Measurements from ENCODE around the gene SLCO1B3.
"Not testable (repeated sequence)": the region's sequence is repeated elsewhere in the genome, so short reads cannot be mapped to it uniquely, and the experiment has no call there.

SLCO1B3 gene, protein sequence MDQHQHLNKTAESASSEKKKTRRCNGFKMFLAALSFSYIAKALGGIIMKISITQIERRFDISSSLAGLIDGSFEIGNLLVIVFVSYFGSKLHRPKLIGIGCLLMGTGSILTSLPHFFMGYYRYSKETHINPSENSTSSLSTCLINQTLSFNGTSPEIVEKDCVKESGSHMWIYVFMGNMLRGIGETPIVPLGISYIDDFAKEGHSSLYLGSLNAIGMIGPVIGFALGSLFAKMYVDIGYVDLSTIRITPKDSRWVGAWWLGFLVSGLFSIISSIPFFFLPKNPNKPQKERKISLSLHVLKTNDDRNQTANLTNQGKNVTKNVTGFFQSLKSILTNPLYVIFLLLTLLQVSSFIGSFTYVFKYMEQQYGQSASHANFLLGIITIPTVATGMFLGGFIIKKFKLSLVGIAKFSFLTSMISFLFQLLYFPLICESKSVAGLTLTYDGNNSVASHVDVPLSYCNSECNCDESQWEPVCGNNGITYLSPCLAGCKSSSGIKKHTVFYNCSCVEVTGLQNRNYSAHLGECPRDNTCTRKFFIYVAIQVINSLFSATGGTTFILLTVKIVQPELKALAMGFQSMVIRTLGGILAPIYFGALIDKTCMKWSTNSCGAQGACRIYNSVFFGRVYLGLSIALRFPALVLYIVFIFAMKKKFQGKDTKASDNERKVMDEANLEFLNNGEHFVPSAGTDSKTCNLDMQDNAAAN

DNA sequence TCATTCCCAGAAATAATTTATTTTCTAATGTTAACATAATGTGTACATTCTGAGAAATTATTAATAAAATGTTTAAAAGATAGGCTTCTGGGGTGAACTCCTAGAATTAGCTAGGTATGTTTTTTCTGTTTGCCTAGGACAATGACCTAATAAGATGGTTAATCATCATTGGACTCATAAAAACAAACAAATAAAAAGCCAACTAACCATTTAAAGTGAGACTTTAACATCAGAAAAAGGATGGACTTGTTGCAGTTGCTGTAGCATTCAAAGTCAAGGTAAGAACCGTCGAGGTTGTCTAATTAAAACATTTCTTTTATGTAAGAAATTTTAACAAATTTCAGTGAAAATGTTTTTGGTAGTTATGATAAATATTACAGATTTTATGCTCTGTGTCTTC lies at the start of gene SLCO1B3:
SLCO1B3 (plus strand) TSS at position 219 of the 400 bp plus-strand sequence. CDS start 5,034 bp downstream, outside the sequence.
- DNase-seq: no peak

DNA sequence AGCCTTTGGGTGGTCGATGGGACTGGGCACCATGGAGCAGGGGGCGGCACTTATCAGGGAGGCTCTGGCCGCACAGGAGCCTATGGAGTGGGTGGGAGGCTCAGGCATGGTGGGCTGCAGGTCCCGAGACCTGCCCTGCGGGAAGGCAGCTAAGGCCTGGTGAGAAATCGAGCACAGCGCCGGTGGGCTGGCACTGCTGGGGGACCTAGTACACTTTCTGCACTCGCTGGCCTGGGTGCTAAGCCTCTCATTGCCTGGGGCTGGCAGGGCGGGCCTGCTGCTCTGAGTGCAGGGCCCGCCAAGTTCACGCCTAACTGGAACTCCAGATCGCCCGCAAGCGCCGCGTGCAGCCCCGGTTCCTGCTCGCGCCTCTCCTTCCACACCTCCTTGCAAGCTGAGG lies 33.1 kb upstream of the SLCO1B3 start:
- no peak for DNase-seq

DNA sequence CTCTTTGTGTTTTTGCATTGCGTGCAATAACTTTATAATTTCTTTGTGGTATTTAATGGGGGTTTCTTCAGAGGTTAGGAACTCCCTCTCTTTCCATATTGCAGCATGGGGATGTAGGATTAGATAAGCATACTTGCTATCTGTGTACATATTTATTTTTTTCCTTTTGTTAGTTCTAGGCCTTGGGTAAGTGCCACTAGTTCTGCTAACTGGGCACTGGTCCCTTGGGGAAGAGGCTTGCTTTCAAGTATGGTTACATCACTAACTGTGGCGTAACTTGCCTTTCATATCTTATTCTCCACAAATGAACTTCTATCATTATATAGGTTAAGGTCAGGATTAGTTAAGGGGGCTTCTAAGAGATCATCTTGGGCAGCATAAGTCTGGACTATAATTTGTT lies 31.5 kb upstream of the SLCO1B3 start:
- no peak for DNase-seq

DNA sequence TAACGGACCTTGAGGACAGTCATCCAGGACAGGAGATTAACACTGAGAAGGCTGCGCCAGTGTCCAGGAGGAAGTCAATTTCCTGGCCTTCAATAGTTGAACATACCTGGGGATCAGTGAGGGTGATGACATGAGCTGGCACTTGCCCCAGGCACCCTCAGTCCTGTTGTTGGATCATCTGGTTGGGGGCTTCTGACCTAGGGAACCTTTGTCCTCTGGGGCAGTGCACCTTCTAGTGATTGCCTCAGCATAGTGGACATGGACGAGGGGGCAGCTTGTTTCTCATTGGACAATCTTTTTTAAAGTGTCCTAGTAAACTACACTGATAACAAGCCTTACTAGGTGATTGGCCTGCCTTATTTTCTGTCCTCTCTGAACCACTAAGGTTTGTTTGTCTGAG lies 30.5 kb upstream of the SLCO1B3 start:
- not testable (repeated sequence) for DNase-seq

DNA sequence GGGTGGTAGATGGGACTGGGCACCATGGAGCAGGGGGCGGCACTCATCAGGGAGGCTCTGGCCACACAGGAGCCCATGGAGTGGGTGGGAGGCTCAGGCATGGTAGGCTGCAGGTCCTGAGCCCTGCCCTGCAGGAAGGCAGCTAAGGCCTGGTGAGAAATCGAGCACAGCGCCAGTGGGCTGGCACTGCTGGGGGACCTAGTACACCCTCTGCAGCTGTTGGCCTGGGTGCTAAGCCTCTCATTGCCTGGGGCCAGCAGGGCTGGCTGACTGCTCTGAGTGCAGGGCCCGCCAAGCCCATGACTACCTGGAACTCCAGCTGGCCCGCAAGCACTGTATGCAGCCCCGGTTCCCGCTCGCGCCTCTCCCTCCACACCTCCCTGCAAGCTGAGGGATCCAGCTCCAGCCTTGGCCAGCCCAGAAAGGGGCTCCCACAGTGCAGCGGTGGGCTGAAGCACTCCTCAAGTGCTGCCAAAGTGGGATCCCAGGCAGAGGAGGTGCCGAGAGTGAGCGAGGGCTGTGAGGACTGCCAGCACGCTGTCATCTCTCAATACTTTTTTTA lies 26.6 kb upstream of the SLCO1B3 start:
- DNase-seq: not testable (repeated sequence)

DNA sequence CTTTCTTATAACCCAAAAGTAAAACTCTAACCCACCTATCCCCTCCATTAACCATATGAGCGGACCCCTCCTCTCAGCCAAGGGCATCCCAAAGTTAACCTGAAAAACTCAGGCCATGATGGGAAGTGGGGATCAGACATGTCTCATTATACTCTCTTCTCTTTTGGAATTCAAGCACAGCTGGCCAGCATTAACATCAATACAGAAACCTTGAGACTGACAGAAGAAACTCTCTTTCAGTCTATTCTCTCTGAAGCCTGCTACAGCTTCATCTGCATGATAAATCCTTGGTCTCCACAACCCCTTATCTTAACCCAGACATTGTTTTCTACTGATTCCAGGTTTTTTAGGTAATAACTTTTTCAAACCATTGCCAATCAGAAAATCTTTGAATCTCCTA lies 17.5 kb upstream of the SLCO1B3 start:
- DNase-seq: no peak

DNA sequence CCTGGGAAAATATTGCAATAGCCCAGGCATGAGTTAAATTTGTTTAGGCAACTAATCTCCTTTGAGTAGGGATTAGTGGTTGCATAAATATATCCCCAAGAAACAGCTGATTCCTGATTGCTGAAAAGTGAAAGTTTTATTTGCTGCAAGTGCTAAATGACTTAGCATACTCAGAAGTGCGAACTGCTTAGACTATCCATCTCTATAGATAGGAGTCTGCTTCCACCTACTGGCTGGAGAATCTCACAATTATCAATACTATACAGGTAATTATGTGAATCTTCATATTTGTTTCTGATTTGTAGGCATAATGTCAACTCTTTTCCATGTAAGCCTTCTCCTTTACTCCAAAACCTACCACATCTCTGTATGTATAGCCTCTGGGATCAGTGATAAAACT lies 12.0 kb upstream of the SLCO1B3 start:
- DNase-seq: no peak

DNA sequence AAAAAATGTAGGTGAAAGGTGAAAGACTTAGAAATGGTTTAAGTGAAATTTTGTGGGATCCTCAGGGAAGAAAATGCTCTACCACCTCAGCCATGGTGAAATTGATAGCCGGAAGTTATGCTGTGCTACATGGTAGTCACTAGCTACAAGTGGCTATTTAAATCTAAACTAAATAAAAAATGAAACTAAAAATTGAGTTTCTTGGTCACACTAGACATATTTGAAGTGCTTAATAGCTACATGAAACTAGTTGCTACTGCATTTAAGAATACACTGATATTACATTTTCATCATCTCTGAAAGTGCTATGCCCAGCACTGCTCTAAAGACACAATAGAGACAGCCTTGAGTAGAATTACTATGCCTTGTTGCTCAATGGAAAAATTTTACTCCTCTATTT lies 10.3 kb upstream of the SLCO1B3 start:
- no peak for DNase-seq

DNA sequence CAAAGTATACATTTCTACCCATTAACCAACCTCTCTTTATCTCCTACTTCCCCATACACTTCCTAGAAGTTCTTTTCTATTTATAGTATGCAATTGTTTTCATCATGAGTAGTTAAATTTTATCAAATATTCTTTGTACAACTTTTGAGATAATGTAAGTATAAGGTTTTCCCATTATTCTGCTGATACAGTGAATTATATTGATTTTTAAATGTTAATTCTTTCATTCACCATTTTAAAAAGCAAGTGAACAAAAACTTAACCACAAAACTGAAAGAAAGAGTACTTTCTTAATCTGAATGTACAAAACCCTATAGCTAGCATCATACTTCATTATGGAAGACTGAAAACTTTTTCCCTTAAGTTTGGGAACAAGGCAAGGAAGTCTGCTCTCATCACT lies 9.5 kb upstream of the SLCO1B3 start:
- DNase-seq: no peak

DNA sequence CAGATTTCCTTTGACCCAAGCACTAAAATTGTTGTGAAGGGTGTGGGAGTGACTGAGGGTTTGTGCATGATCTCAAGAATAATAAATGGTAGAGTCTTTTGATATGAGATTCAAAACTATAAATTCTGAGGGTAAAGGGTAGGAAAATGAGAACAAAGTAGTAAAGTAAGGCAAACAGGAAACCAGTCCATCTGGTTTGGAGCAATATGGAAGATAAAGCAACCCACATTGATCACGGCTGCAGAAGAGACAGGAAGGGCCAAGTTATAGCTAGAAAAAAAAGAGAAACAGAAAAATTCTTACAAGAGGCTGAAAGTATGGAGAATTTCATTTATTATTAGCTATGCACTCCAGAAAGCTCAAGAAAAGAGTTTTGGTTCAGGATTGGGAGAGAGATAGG lies 4.6 kb upstream of the SLCO1B3 start:
- no peak for DNase-seq

DNA sequence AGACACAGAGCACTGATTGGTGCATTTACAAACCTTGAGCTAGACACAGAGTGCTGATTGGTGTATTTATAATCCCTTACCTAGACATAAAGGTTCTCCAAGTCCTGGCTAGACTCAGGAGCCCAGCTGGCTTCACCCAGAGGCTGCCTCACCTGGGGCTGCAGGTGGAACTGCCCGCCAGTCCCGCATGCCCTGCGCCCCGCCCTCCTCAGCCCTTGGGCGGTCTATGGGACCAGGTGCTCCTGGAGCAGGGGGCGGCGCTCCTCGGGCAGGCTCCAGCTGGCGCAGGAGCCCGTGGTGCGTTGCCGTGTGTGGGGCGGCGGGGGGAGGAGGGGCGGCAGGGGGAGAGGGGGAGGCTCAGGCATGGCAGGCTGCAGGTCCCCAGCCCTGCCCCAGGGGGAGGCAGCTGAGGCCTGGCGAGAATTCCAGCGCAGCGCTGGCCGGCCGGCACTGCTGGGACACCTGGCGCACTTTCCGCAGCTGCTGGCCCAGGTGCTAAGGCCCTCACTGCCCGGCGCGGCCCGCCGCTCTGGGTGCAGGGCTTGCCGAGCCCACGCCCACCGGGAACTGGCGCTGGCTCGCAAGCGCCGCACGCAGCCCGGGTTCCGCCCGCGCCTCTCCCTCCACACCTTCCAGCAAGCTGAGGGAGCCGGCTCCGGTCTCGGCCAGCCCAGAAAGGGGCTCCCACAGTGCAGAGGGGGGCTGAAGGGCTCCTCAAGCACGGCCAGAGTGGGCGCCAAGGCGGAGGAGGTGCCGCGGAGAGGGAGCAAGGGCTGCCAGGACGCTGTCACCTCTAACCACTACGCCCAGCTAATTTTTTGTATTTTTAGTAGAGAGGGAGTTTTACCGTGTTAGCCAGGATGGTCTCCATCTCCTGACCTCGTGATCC lies 3.1 kb upstream of the SLCO1B3 start:
- no peak for DNase-seq

DNA sequence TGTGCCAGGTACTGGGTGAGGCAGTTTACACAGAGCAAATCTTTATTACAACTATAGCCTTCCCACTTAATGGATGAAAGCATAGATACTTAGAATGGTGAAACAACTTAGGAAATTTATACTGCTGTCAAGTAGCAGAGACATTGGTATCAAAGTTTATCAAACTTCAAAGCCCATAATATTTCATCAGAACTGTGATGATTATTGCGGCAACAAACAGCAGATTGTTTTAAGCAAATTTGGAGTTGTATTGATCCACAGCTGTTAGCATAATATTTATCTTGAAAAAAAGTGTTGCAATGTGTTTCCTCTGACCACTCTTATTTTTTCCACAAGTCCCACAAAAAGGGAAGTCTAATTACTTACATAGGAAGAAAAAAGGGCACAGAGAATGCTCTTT lies 2.0 kb upstream of the SLCO1B3 start:
- no peak for DNase-seq

DNA sequence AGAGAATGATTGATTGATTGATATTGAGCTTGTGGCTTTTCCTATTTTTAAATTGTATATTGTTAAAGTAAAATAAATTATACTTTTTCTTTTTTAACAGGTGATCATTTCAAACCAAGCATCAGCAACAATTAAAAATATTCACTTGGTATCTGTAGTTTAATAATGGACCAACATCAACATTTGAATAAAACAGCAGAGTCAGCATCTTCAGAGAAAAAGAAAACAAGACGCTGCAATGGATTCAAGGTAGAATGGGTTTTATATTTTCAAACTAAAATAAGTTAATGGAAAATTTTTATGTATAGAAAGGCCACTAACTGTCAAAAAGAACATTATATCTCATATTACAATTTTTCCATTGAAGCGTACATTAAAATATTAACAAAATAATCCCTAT lies 5.1 kb downstream of the SLCO1B3 start:
- no peak for DNase-seq

DNA sequence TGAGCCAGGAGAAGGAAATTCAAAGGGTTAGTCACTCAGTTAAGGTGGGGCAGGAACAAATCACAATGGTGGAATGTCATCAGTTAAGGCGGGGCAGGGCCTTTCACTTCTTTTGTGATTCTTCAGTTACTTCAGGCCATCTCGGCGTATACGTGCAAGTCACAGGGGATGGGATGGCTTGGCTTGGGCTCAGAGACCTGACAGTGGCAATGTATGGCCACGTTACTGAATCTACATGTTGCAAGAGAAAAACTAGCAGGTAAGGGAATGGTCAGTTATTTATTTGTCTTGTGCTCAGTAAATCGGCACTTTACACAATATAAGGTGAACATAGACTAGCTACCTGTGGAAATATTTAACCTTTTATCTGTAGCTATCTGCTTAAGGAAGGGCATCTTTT lies 11.9 kb downstream of the SLCO1B3 start:
- DNase-seq: no peak

DNA sequence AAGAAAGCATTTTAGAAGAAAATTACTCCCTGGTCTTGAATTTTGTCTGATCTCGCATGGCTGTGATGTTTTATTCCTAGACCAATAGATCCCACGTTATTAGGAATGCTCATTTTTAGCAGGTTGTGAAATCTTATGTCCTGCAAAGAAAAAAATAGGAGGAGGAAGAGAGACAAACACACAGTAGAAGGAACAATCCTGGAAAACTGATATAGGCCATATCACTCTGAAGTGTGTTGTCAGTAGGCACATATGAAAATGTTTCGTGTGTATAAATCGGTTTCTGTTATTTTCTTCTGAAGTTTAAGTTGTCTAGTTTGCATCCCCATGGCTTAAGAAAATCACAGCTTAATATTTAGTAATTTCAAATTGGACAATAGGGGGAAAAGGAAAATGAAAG lies 12.4 kb downstream of the SLCO1B3 start:
- DNase-seq: no peak

DNA sequence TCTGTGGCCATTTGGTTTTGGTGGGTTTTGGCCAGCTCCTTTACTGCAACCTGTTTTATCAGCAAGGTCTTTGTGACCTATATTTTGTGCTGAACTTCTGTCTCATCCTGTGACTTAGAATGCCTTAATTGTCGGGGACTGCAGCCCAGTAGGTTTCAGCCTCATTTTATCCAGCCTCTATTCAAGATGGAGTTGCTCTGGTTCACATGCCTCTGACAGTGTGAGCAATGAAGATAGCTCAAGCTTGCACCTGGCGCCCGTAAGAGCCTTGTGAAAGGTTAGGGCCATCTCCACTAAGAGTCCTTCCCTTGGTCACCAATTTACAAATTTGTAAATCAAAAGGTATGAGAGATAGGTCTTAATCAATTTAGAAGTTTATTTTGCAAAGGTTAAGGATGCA lies 19.4 kb downstream of the SLCO1B3 start:
- no peak for DNase-seq

DNA sequence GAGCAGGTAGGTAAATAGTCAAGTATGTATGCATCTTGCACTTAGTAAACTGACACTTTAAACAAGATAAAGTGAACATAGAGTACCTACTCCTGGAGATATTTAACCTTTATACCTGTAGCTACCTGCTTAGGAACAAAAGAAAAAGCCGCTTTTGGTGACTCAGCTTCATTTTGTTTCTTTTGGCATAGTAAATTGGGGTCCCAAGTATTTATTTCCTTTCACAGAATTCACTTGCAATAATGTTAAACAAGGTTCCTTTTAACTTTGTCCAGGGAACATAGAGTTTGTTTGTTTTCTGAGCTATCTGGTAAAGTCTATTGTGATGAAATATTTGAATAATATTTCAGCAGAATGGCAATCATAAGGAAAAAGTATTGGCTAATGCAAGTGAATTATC lies 20.0 kb downstream of the SLCO1B3 start:
- DNase-seq: no peak

DNA sequence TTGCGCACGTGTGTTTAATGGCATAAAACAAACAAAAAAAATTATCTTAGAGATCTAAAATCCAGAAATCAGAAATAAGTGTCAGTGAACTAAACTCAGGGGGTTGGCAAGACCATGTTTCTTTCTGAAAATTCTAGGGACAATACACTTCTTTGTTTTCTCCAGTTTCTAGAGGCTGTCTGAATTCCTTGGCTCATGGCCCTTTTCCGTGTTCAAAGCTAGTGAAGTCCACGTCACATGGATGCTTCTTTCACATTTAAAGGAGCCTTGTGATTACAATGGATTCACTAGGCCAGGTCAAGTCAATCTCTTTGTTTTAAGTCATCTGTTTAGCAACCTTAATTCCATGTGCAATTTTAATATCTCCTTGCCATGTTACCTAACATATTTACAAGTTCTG lies 22.4 kb downstream of the SLCO1B3 start:
- DNase-seq: no peak

DNA sequence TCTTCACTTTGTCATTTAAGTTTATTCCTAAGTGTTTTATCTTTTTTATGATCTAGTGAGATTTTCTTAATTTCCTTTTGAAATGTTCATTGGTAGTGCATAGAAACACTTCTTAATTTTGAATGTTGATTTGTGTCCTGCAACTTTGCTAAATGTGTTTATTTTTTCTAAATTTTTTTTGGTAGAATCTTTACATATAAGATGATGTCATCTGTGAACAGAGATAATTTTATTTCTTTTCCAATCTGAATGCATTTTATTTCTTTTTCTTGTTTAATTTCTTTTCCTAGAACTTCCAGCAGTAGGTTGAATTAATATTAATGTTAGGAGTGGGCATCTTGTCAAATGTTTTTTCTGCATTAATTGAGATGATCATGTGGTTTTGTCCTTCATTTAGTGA lies 42.1 kb downstream of the SLCO1B3 start:
- DNase-seq: no peak

DNA sequence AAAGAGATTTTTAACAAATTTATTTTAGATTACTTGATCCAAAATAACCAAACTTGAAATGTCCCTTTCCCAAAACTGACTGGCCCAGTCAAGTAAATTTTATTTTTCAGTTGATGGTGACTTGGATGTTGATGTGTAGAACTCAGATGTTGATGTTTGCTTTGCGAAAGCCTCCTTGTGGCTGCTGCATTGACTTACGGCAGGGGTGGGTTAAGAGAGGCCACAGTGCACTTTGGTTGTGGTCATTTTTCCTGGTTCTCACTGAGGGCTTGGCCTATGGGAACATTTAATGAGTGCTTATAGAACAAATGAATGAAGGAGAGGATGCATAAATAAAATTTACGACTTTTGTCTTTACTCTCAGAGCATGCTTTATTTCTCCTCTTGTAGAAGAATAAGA lies 52.6 kb downstream of the SLCO1B3 start:
- DNase-seq: no peak

DNA sequence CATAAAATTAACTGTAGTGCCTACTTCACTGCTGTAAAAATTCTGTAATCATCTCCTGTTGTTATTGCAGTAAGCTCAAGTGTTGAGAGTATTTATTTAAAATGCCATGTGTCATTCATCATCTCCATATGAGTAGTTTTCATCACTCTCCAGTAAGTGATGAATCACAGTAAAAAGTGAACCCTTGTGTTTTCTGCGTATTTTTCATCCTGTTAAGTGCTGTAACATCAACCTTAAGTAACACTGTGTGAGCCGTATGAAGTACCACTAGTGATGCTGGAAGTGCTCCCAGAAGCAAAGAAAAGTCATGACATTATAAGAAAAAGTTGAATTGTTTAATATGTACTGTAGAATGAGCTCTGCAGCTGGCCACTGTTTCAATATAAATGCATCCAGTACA lies 55.4 kb downstream of the SLCO1B3 start:
- DNase-seq: no peak

DNA sequence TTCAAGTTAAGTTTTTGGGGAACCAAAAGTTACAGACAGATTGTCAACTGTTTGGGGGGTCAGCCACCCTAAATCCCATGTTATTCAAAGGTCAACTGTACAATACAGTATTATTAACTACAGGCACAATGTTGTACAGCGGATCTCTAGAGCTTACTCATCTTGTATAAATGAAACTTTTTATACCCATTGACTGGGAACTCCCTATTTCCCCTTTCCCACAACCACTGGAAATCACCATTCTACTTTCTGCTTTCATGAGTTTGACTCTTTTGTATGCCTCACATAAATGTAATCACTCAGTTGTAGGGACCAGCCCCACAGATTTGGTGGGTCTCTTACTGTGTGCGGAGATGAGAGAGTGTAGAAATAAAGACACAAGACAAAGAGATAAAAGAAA lies 57.8 kb downstream of the SLCO1B3 start:
- DNase-seq: no peak

DNA sequence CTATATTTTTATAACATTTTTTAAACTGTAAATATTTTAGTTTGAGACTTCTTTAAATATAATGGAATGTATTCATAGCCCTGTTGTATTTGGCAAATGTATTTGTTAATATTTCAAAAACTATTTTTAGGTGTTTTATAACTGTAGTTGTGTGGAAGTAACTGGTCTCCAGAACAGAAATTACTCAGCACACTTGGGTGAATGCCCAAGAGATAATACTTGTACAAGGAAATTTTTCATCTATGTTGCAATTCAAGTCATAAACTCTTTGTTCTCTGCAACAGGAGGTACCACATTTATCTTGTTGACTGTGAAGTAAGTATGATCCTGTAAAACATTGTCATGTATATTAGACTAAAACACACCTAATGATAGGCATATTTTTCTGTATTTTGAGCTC lies 72.8 kb downstream of the SLCO1B3 start:
- no peak for DNase-seq

Measured in activated CD4-positive, CD25-positive, alpha-beta regulatory T cell treated with anti-CD3 and anti-CD28 coated beads, Interleukin-2, amount 50 U/mL, for 72 hours (primary cell).